GM19463 (cell line): Measurements from ENCODE around the gene MAPK8IP2.
A peak's percentile ranks its signal among the peaks of the same experiment; 100 is the strongest.

Source experiments
- ATAC-seq: cut with Tn5 transposase; IDR thresholded peaks from one replicate; pipeline ENCODE4 v1.9.1; 2021; ENCODE audit warnings: mild to moderate bottlenecking, moderate library complexity; ENCODE audit not compliant: unreplicated experiment

The MAPK8IP2 gene

GRCh38 chr22:50600538-50600937 is at the start of gene MAPK8IP2:
MAPK8IP2 (plus strand) TSS chr22:50600793; CDS start chr22:50600819, 26 bp downstream.
- no peak for ATAC-seq

- ATAC-seq = no peak
Measured at GRCh38 chr22:50551160-50551752, 49.3 kb upstream of the MAPK8IP2 start.

GRCh38 chr22:50553310-50553709 is 47.3 kb upstream of the MAPK8IP2 start:
- no peak for ATAC-seq

- ATAC-seq = no peak
Measured at GRCh38 chr22:50556703-50557102, 43.9 kb upstream of the MAPK8IP2 start.

- ATAC-seq = no peak
Measured at GRCh38 chr22:50560034-50560433, 40.6 kb upstream of the MAPK8IP2 start.

GRCh38 chr22:50561401-50562358 is 38.9 kb upstream of the MAPK8IP2 start:
- no peak for ATAC-seq

- peak; percentile 92 for ATAC-seq
Measured at GRCh38 chr22:50562523-50563412, 37.8 kb upstream of the MAPK8IP2 start, which contains the start of gene SYCE3. SYCE3 (minus strand) TSS chr22:50562919; CDS start chr22:50556405, 6,514 bp downstream.

GRCh38 chr22:50563413-50564160 is 37.0 kb upstream of the MAPK8IP2 start:
- ATAC-seq = no peak

- no peak for ATAC-seq
Measured at GRCh38 chr22:50564289-50564688, 36.3 kb upstream of the MAPK8IP2 start.

GRCh38 chr22:50567721-50568252 is 32.8 kb upstream of the MAPK8IP2 start:
- ATAC-seq = no peak

- no peak for ATAC-seq
Measured at GRCh38 chr22:50568626-50569025, 32.0 kb upstream of the MAPK8IP2 start.

GRCh38 chr22:50569041-50569459 is 31.5 kb upstream of the MAPK8IP2 start:
- ATAC-seq = no peak

- ATAC-seq = no peak
Measured at GRCh38 chr22:50569896-50570535, 30.6 kb upstream of the MAPK8IP2 start.

- no peak for ATAC-seq
Measured at GRCh38 chr22:50570861-50571260, 29.7 kb upstream of the MAPK8IP2 start.

- no peak for ATAC-seq
Measured at GRCh38 chr22:50571264-50572175, 29.1 kb upstream of the MAPK8IP2 start.

- ATAC-seq = no peak
Measured at GRCh38 chr22:50572965-50573364, 27.6 kb upstream of the MAPK8IP2 start.

GRCh38 chr22:50573491-50574382 is 26.9 kb upstream of the MAPK8IP2 start:
- ATAC-seq = no peak
